LNCaP clone FGC (cell line): ENCODE measurements around the gene ELMO1.

ENCODE experiments used
- DNase-seq: peaks from one replicate; pipeline ENCODE4 v3.0.0-alpha.2; 2011; ENCODE audit warnings: low read depth
- H3K4me3 ChIP-seq: 2 replicates; pipeline ENCODE4 v1.5.1; 2011; ENCODE audit warnings: mild to moderate bottlenecking, low read depth, low read length, control low read depth
- CTCF ChIP-seq: IDR thresholded peaks from 2 replicates; pipeline ENCODE4 v1.5.1; 2012; ENCODE audit warnings: mild to moderate bottlenecking; ENCODE audit not compliant: control insufficient read depth, insufficient read depth; ENCODE audit errors: extremely low read depth

The ELMO1 gene

GRCh38 chr7:36840904-36841303 lies 607.8 kb downstream of the ELMO1 start:
- DNase-seq = no peak
- TF ChIP-seq CTCF = no peak
- H3K4me3 ChIP-seq = no peak overlapping the region

- no peak for DNase-seq
- H3K4me3 ChIP-seq = no peak overlapping the region
- TF ChIP-seq CTCF = no peak
Measured at GRCh38 chr7:36838616-36839225, 609.9 kb downstream of the ELMO1 start.

GRCh38 chr7:36831049-36831448 lies 617.6 kb downstream of the ELMO1 start:
- no peak overlapping the region for H3K4me3 ChIP-seq
- TF ChIP-seq CTCF = no peak
- DNase-seq = no peak

GRCh38 chr7:36827726-36828703 lies 620.6 kb downstream of the ELMO1 start:
- no peak for DNase-seq
- TF ChIP-seq CTCF = no peak
- H3K4me3 ChIP-seq = no peak overlapping the region

- no peak for TF ChIP-seq CTCF
- no peak overlapping the region for H3K4me3 ChIP-seq
- DNase-seq = no peak
Measured at GRCh38 chr7:36825501-36825900, 623.2 kb downstream of the ELMO1 start.

GRCh38 chr7:36823353-36823752 lies 625.3 kb downstream of the ELMO1 start:
- no peak for TF ChIP-seq CTCF
- no peak overlapping the region for H3K4me3 ChIP-seq
- DNase-seq = no peak
